ENCODE results near the gene PKHD1. TPM values are rescaled to one million over a fixed set of nuclear protein-coding genes. Genes with fewer than 3 reads are reported as not detected.

The PKHD1 gene
- total RNA-seq, 2 donors from 2014 or later: 0.14 TPM; not detected in 1

- DNase-seq (ENCODE audit: low spot score) (no peak), ATAC-seq (ENCODE audit: insufficient number of reproducible peaks, low FRiP score, low read depth) (no peak)
- no peaks in the 10 kb centered on the region for H3K27me3 ChIP-seq (replicated peaks; ENCODE audit: insufficient read depth)
- H3K27ac ChIP-seq: no peak overlapping the region
- H3K36me3 ChIP-seq: no peaks in the 10 kb centered on the region
- no peak overlapping the region for H3K4me3 ChIP-seq
- H3K9me3 ChIP-seq: no peaks in the 10 kb centered on the region
- peaks cover 4 to 14% of the 10 kb centered on the region in 2 donors for H3K4me1 ChIP-seq (ENCODE audit: control insufficient read depth in 1 of 2, low read depth in 2 of 2)
- no peak for TF ChIP-seq CTCF (IDR thresholded peaks at IDR 0.05)
Observed at GRCh38 chr6:52009466-52010140, 77.8 kb downstream of the PKHD1 start.

DNA sequence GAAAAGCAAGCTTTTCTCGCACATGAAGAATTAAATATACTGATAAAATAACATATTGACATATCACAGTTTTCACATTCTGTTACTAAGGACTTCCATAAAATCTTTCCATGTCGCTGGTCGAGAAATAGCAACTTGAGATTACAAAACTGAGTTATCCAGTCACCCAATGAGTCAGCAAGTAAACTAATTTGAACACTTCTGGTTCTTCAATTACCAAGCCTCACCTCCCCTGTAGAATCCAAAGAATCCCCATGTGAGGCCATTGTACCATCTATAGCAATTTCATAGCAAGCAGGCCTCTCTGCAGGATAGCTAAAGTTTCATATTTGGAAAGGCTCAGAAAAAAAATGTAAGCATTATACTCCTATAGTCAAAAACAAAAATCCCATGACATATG is 87.3 kb downstream of the PKHD1 start:
- Histone ChIP-seq H3K27me3 (replicated peaks; ENCODE audit: insufficient read depth) (no peaks in the 10 kb centered on the region), H3K4me1 (ENCODE audit: control insufficient read depth in 1 of 2, low read depth in 2 of 2) (no peaks in the 10 kb centered on the region), H3K27ac (no peak overlapping the region), H3K36me3 (no peaks in the 10 kb centered on the region), H3K9me3 (no peaks in the 10 kb centered on the region), H3K4me3 (no peak overlapping the region)
- ATAC-seq (ENCODE audit: insufficient number of reproducible peaks, low FRiP score, low read depth): no peak
- no peak for DNase-seq (ENCODE audit: low spot score)
- no peak for TF ChIP-seq CTCF (IDR thresholded peaks at IDR 0.05)

- ATAC-seq (ENCODE audit: insufficient number of reproducible peaks, low FRiP score, low read depth): no peak
- no peak for DNase-seq (ENCODE audit: low spot score)
- Histone ChIP-seq H3K36me3 (no peaks in the 10 kb centered on the region), H3K4me1 (ENCODE audit: control insufficient read depth in 1 of 2, low read depth in 2 of 2) (no peaks in the 10 kb centered on the region), H3K4me3 (no peak overlapping the region), H3K27me3 (replicated peaks; ENCODE audit: insufficient read depth) (no peaks in the 10 kb centered on the region), H3K27ac (no peak overlapping the region), H3K9me3 (no peaks in the 10 kb centered on the region)
- no peak for TF ChIP-seq CTCF (IDR thresholded peaks at IDR 0.05)
Observed at GRCh38 chr6:51996296-51996947, 91.0 kb downstream of the PKHD1 start.

DNA sequence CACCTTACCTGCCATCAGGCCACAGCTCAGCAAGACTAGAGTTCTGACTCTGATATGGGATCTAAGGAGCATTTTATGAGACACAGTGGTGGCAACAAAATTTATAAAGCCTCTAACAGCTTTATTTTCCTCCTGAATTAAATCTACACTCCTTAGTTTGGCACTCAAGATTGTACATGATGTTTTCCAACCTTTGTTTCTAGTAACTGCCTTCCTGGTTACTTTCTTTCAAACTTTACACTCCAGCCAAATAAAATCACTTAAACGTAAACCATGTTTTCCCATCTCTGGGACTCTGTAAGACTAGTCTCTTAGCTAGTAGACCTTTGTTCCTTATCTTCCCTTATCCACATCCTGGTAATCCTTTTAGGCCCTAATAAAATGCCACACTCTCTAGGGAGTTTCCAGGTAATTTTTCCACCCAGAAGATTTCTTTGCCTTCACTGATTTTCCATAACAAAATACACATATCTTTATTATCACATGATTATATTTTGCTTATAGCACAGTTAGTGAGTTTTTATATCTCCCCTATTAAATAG is 92.1 kb downstream of the PKHD1 start:
- no peak overlapping the region for H3K27ac ChIP-seq
- no peaks in the 10 kb centered on the region for H3K4me1 ChIP-seq (ENCODE audit: control insufficient read depth in 1 of 2, low read depth in 2 of 2)
- H3K27me3 ChIP-seq (replicated peaks; ENCODE audit: insufficient read depth): no peaks in the 10 kb centered on the region
- DNase-seq (ENCODE audit: low spot score): no peak
- TF ChIP-seq CTCF (IDR thresholded peaks at IDR 0.05): no peak
- no peaks in the 10 kb centered on the region for H3K36me3 ChIP-seq
- ATAC-seq (ENCODE audit: insufficient number of reproducible peaks, low FRiP score, low read depth): no peak
- no peaks in the 10 kb centered on the region for H3K9me3 ChIP-seq
- no peak overlapping the region for H3K4me3 ChIP-seq

GRCh38 chr6:51992876-51993275 is 94.5 kb downstream of the PKHD1 start:
- DNase-seq (ENCODE audit: low spot score): no peak
- no peak for TF ChIP-seq CTCF (IDR thresholded peaks at IDR 0.05)
- ATAC-seq (ENCODE audit: insufficient number of reproducible peaks, low FRiP score, low read depth): no peak
- H3K27ac ChIP-seq: no peak overlapping the region
- H3K27me3 ChIP-seq (replicated peaks; ENCODE audit: insufficient read depth): no peaks in the 10 kb centered on the region
- no peaks in the 10 kb centered on the region for H3K4me1 ChIP-seq (ENCODE audit: control insufficient read depth in 1 of 2, low read depth in 2 of 2)
- H3K36me3 ChIP-seq: no peaks in the 10 kb centered on the region
- H3K4me3 ChIP-seq: no peak overlapping the region
- no peaks in the 10 kb centered on the region for H3K9me3 ChIP-seq

Measured in thoracic aorta (tissue), 2 donors.